IMR-90 (cell line): ENCODE measurements around the gene MLEC. TPM values are rescaled to one million over a fixed set of nuclear protein-coding genes. Genes with fewer than 3 reads are reported as not detected.

Experiments used
- ATAC-seq: fragments of 200-7000 bp; cut with Tn5 transposase; 2 replicates; pipeline ENCODE4 v1.9.1; 2020; ENCODE audit warnings: low read depth, mild to moderate bottlenecking, moderate library complexity
- BruUV-seq: library from RNA; stranded (reverse); fragments of 400-500 nt; replicated peaks from 2 replicates; lab custom pipeline; 2021; lab: Mats Ljungman, UMichigan
- CTCF ChIA-PET: fragments of 300-600 bp; formaldehyde crosslinking; extraction: SDS; loops from one replicate; lab custom pipeline; 2021; ENCODE audit warnings: antibody characterized with exemption; lab: Yijun Ruan, JAX
- POLR2A ChIA-PET: fragments of 300-600 bp; sonication (Branson Sonifier 250); formaldehyde crosslinking; loops from one replicate; lab custom pipeline; 2022; ENCODE audit warnings: antibody characterized with exemption; ENCODE audit not compliant: unreplicated experiment; lab: Charles Lee
- DNase-seq: peaks from one replicate; pipeline ENCODE4 v3.0.0; 2013
- H2AFZ ChIP-seq: replicated peaks from 2 replicates; pipeline ENCODE3; 2013; ENCODE audit warnings: low read length, mild to moderate bottlenecking; ENCODE audit not compliant: poor library complexity
- H2AK5ac ChIP-seq: 2 replicates; pipeline ENCODE4 v1.6.1; 2013; ENCODE audit warnings: low read depth, low read length, inconsistent platforms
- H2AK9ac ChIP-seq: replicated peaks from 2 replicates; pipeline ENCODE3; 2013; ENCODE audit warnings: mild to moderate bottlenecking, low read depth, low read length, moderate library complexity; ENCODE audit not compliant: poor library complexity
- H2BK120ac ChIP-seq: 2 replicates; pipeline ENCODE4 v1.6.1; 2013; ENCODE audit warnings: low read depth, low read length, inconsistent platforms
- H2BK15ac ChIP-seq: 3 replicates; pipeline ENCODE4 v1.6.1; 2013; ENCODE audit warnings: low read depth, low read length, inconsistent platforms
- H2BK20ac ChIP-seq: 2 replicates; pipeline ENCODE4 v1.6.1; 2013; ENCODE audit warnings: low read depth, mild to moderate bottlenecking, inconsistent platforms, low read length, moderate library complexity
- H2BK5ac ChIP-seq: 2 replicates; pipeline ENCODE4 v1.6.1; 2013; ENCODE audit warnings: mild to moderate bottlenecking, low read depth, low read length, inconsistent platforms; ENCODE audit not compliant: poor library complexity, severe bottlenecking
- H3K14ac ChIP-seq: replicated peaks from 2 replicates; pipeline ENCODE4 v1.6.1; 2013; ENCODE audit warnings: low read depth, low read length, inconsistent platforms
- H3K18ac ChIP-seq: 2 replicates; pipeline ENCODE4 v1.6.1; 2013; ENCODE audit warnings: low read depth, low read length, control low read depth
- H3K23ac ChIP-seq: 2 replicates; pipeline ENCODE4 v1.6.1; 2013; ENCODE audit warnings: low read depth, low read length, inconsistent platforms
- H3K27ac ChIP-seq: 2 replicates; pipeline ENCODE4 v1.5.1; 2013; ENCODE audit warnings: mild to moderate bottlenecking, control low read depth, low read length; ENCODE audit not compliant: insufficient read depth
- H3K27me3 ChIP-seq: 2 replicates; pipeline ENCODE4 v1.6.1; 2013; ENCODE audit warnings: low read length; ENCODE audit not compliant: control insufficient read depth, insufficient read depth
- H3K36me3 ChIP-seq: 2 replicates; pipeline ENCODE4 v1.6.1; 2013; ENCODE audit warnings: low read length, mixed read lengths; ENCODE audit not compliant: control insufficient read depth, insufficient read depth
- H3K4ac ChIP-seq: 2 replicates; pipeline ENCODE4 v1.6.1; 2013; ENCODE audit warnings: low read depth, low read length, inconsistent platforms
- H3K4me1 ChIP-seq: 2 replicates; pipeline ENCODE4 v1.6.1; 2013; ENCODE audit warnings: low read length, mixed read lengths; ENCODE audit not compliant: control insufficient read depth, insufficient read depth
- H3K4me2 ChIP-seq: 2 replicates; pipeline ENCODE4 v1.6.1; 2013; ENCODE audit warnings: low read depth, mild to moderate bottlenecking, control low read depth, low read length, moderate library complexity
- H3K4me3 ChIP-seq: 2 replicates; pipeline ENCODE4 v1.5.1; 2013; ENCODE audit warnings: low read depth, mild to moderate bottlenecking, control low read depth, low read length, moderate library complexity; ENCODE audit not compliant: insufficient read depth
- H3K56ac ChIP-seq: 2 replicates; pipeline ENCODE4 v1.6.1; 2013; ENCODE audit warnings: low read length, inconsistent platforms; ENCODE audit not compliant: insufficient read depth; ENCODE audit errors: extremely low read depth
- H3K79me1 ChIP-seq, 2 experiments: 2 replicates each; pipeline ENCODE4 v1.6.1; 2013; ENCODE audit warnings: low read length in 2 of 2, inconsistent platforms in 1 of 2, low read depth in 1 of 2
- H3K9ac ChIP-seq: 2 replicates; pipeline ENCODE4 v1.6.1; 2013; ENCODE audit warnings: low read depth, low read length, control low read depth
- H3K9me1 ChIP-seq: 2 replicates; pipeline ENCODE4 v1.6.1; 2013; ENCODE audit warnings: low read length, inconsistent platforms; ENCODE audit not compliant: insufficient read depth
- H3K9me3 ChIP-seq: 2 replicates; pipeline ENCODE4 v1.6.1; 2013; ENCODE audit warnings: low read length; ENCODE audit not compliant: control insufficient read depth, insufficient read depth
- H4K20me1 ChIP-seq: 2 replicates; pipeline ENCODE4 v1.6.1; 2013; ENCODE audit warnings: low read length, inconsistent platforms; ENCODE audit not compliant: insufficient read depth
- H4K5ac ChIP-seq: 2 replicates; pipeline ENCODE4 v1.6.1; 2013; ENCODE audit warnings: mild to moderate bottlenecking, low read depth, low read length, control low read depth
- H4K8ac ChIP-seq, 2 experiments: 2 replicates each; pipeline ENCODE4 v1.6.1; 2013; ENCODE audit warnings: low read depth in 2 of 2, low read length in 2 of 2, control low read depth in 1 of 2, inconsistent platforms in 1 of 2
- H4K91ac ChIP-seq: 2 replicates; pipeline ENCODE4 v1.6.1; 2013; ENCODE audit warnings: low read depth, low read length, inconsistent platforms; ENCODE audit not compliant: insufficient read depth
- BHLHE40 ChIP-seq: fragments of 150-350 bp; IDR thresholded peaks from 2 replicates; pipeline ENCODE4 v1.6.1; 2016; ENCODE audit warnings: mild to moderate bottlenecking, low read depth, low read length
- CEBPB ChIP-seq: IDR thresholded peaks from 2 replicates; pipeline ENCODE4 v1.6.1; 2012; ENCODE audit warnings: low read depth, low read length, improper control_type of control experiment
- CHD1 ChIP-seq: IDR thresholded peaks from 2 replicates; pipeline ENCODE4 v1.6.1; 2012; ENCODE audit warnings: low read depth, low read length, improper control_type of control experiment
- FOS ChIP-seq: fragments of 150-350 bp; IDR thresholded peaks from 2 replicates; pipeline ENCODE4 v1.6.1; 2016; ENCODE audit warnings: low read depth, low read length
- MAFK ChIP-seq: IDR thresholded peaks from 2 replicates; pipeline ENCODE4 v1.6.1; 2012; ENCODE audit warnings: low read depth, low read length, improper control_type of control experiment
- MAZ ChIP-seq: IDR thresholded peaks from 2 replicates; pipeline ENCODE4 v1.6.1; 2012; ENCODE audit warnings: low read depth, mild to moderate bottlenecking, low read length, improper control_type of control experiment, moderate library complexity, borderline replicate concordance
- MXI1 ChIP-seq: IDR thresholded peaks from 2 replicates; pipeline ENCODE4 v1.6.1; 2012; ENCODE audit warnings: low read depth, mild to moderate bottlenecking, low read length, moderate library complexity, borderline replicate concordance
- NFE2L2 ChIP-seq: fragments of 150-350 bp; IDR thresholded peaks from 2 replicates; pipeline ENCODE4 v1.6.1; 2016; ENCODE audit warnings: low read depth, mild to moderate bottlenecking, low read length
- POLR2A ChIP-seq: IDR thresholded peaks from 2 replicates; pipeline ENCODE4 v1.6.1; 2012; ENCODE audit warnings: mild to moderate bottlenecking, low read depth, low read length
- RAD21 ChIP-seq: IDR thresholded peaks from 2 replicates; pipeline ENCODE4 v1.6.1; 2012; ENCODE audit warnings: low read length, improper control_type of control experiment
- RCOR1 ChIP-seq: IDR thresholded peaks from 2 replicates; pipeline ENCODE4 v1.6.1; 2012; ENCODE audit warnings: mild to moderate bottlenecking, low read length, improper control_type of control experiment; ENCODE audit not compliant: insufficient replicate concordance
- RFX5 ChIP-seq: IDR thresholded peaks from 2 replicates; pipeline ENCODE4 v1.8.0; 2012; ENCODE audit warnings: low read depth, mild to moderate bottlenecking, low read length, moderate library complexity
- SMC3 ChIP-seq: fragments of 150-350 bp; IDR thresholded peaks from 2 replicates; pipeline ENCODE4 v1.6.1; 2016; ENCODE audit warnings: low read depth, mild to moderate bottlenecking, antibody characterized with exemption, low read length, moderate library complexity
- WGBS, 2 experiments: methylation state at CpG; one replicate each; pipeline versions ENCODE4 v1.1.5 to v1.1.7; 2013; ENCODE audit warnings: missing lambda C conversion rate in 2 of 2; ENCODE audit not compliant: insufficient read length in 1 of 2; ENCODE audit errors: extremely low coverage in 2 of 2; 5-methylcytosine and 5-hydroxymethylcytosine counted together
- dilution Hi-C: fragments of 300-500 bp; cut with HindIII; formaldehyde crosslinking; loops from one replicate; pipeline ENCODE4 v1.14.3; 2018; ENCODE audit warnings: low sequenced_read_pairs; ENCODE audit not compliant: unreplicated experiment
- in situ Hi-C: fragments of 300-500 bp; cut with MboI; formaldehyde crosslinking; loops from 3 replicates; pipeline ENCODE4 v1.14.3; 2019; ENCODE audit warnings: low sequenced_read_pairs, inconsistent platforms, mixed read lengths
- intact Hi-C: fragments of 100-400 bp; cut with micrococcal nuclease; formaldehyde crosslinking; loops from 2 replicates; pipeline ENCODE4 v1.10.0; 2022
- polyA plus RNA-seq, 3 experiments: library from polyadenylated mRNA; depleted of rRNA; stranded (reverse); fragments of >200 nt; gene quantifications; 2 replicates each; pipeline ENCODE4 v1.2.3, GENCODE V29; 2012; ENCODE audit warnings: low replicate concordance in 1 of 3
- total RNA-seq: library from RNA; depleted of rRNA; stranded (reverse); fragments of >200 nt; gene quantifications from 2 replicates; pipeline ENCODE4 v1.2.3, GENCODE V29; 2012
- TF ChIP-seq, protein P1 (sequence below): conservative IDR thresholded peaks from 2 replicates; pipeline ENCODE4 v1.5.1; 2012; ENCODE audit warnings: mild to moderate bottlenecking, low read depth, low read length, improper control_type of control experiment
- TF ChIP-seq, protein P2 (sequence below): fragments of 150-350 bp; IDR thresholded peaks from 2 replicates; pipeline ENCODE4 v1.6.1; 2016; ENCODE audit warnings: low read depth, mild to moderate bottlenecking, low read length, moderate library complexity, borderline replicate concordance
- TF ChIP-seq, protein P3 (sequence below): fragments of 150-350 bp; IDR thresholded peaks from 2 replicates; pipeline ENCODE4 v1.6.1; 2017; ENCODE audit warnings: mild to moderate bottlenecking, antibody characterized with exemption, low read length, low read depth

MLEC gene
- total and polyA plus RNA-seq, 2 of the 4 experiments (the other 2 are of a cell fraction): 44.1 to 137 TPM

DNA sequence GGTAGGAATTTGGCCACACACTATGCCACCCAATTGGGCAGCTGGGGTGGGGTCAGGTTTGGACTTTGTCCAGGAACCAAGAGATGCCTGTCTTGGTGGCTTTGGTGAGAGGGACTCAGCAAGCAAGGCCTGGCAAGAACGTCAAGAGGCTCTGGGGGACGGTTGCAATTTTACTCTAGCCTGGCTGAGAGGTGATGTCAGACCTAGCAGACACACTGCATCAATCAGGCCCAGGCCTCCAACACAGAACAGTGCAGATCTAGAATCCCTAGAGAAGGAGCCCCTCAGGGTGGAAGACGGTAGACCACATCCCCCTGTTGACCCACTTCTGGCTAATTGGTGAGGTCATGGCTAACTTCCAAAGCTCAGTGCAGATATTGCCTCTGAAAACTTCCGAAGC lies 21.7 kb downstream of the MLEC start:
- Histone ChIP-seq H3K4ac (no peak overlapping the region), H2BK5ac (no peak overlapping the region), H2AK9ac (no peak overlapping the region), H3K79me1 (peaks cover 16 to 30% of the 10 kb centered on the region in 2 experiments; a peak in 3 of 4 replicates), H2BK20ac (no peak overlapping the region), H3K27me3 (no peaks in the 10 kb centered on the region), H2BK15ac (no peak overlapping the region), H3K4me1 (peaks cover 3% of the 10 kb centered on the region), H3K56ac (no peak overlapping the region), H3K9ac (no peak overlapping the region), H2BK120ac (no peak overlapping the region), H2AK5ac (no peak overlapping the region), H4K8ac (no peak overlapping the region), H3K23ac (no peak overlapping the region), H3K27ac (no peak overlapping the region), H3K4me3 (no peak overlapping the region), H3K9me1 (peaks cover 8% of the 10 kb centered on the region), H3K14ac (no peak overlapping the region), H3K36me3 (peaks cover 5% of the 10 kb centered on the region), H3K18ac (no peak overlapping the region), H4K5ac (no peak overlapping the region), H2AFZ (no peak overlapping the region), H4K91ac (no peak overlapping the region), H3K9me3 (no peaks in the 10 kb centered on the region), H4K20me1 (0 out of 2 replicates have a peak, but pooled peaks cover 5% of the 10 kb centered on the region), H3K4me2 (no peak overlapping the region)
- no peak for DNase-seq
- TF ChIP-seq, protein P1, sequence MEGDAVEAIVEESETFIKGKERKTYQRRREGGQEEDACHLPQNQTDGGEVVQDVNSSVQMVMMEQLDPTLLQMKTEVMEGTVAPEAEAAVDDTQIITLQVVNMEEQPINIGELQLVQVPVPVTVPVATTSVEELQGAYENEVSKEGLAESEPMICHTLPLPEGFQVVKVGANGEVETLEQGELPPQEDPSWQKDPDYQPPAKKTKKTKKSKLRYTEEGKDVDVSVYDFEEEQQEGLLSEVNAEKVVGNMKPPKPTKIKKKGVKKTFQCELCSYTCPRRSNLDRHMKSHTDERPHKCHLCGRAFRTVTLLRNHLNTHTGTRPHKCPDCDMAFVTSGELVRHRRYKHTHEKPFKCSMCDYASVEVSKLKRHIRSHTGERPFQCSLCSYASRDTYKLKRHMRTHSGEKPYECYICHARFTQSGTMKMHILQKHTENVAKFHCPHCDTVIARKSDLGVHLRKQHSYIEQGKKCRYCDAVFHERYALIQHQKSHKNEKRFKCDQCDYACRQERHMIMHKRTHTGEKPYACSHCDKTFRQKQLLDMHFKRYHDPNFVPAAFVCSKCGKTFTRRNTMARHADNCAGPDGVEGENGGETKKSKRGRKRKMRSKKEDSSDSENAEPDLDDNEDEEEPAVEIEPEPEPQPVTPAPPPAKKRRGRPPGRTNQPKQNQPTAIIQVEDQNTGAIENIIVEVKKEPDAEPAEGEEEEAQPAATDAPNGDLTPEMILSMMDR: no peak
- TF ChIP-seq POLR2A (no peak), NFE2L2 (no peak), RCOR1 (no peak), MAZ (no peak), SMC3 (no peak), RAD21 (no peak), CHD1 (no peak), MXI1 (no peak), BHLHE40 (no peak), MAFK (no peak), RFX5 (no peak), FOS (no peak), CEBPB (no peak)
- TF ChIP-seq, protein P2, sequence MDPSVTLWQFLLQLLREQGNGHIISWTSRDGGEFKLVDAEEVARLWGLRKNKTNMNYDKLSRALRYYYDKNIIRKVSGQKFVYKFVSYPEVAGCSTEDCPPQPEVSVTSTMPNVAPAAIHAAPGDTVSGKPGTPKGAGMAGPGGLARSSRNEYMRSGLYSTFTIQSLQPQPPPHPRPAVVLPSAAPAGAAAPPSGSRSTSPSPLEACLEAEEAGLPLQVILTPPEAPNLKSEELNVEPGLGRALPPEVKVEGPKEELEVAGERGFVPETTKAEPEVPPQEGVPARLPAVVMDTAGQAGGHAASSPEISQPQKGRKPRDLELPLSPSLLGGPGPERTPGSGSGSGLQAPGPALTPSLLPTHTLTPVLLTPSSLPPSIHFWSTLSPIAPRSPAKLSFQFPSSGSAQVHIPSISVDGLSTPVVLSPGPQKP: no peak
- TF ChIP-seq, protein P3, sequence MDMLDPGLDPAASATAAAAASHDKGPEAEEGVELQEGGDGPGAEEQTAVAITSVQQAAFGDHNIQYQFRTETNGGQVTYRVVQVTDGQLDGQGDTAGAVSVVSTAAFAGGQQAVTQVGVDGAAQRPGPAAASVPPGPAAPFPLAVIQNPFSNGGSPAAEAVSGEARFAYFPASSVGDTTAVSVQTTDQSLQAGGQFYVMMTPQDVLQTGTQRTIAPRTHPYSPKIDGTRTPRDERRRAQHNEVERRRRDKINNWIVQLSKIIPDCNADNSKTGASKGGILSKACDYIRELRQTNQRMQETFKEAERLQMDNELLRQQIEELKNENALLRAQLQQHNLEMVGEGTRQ: no peak
- no peak for ATAC-seq
- ChIA-PET POLR2A (no interaction called here), CTCF (no interaction called here)
- intact Hi-C loops (no loop called here), dilution Hi-C loops (no loop called here), in situ Hi-C loops (no loop called here)
- BruUV-seq: no TSS peak
- 40% methylated on average over 1 of the region's 4 CpGs; no CpG with 5 or more reads in 1 of the 2 experiments for WGBS, 2 experiments
